ENCODE measurements around the gene BLOC1S3.

The BLOC1S3 gene

GRCh38 chr19:45216667-45217066, 38.1 kb downstream of the BLOC1S3 start:
- no peak for TF ChIP-seq EZH2 (IDR thresholded peaks at IDR 0.05; ENCODE audit: borderline replicate concordance, low read length)
- no peak for TF ChIP-seq CTCF (IDR thresholded peaks at IDR 0.05; ENCODE audit: low read length)
- Histone ChIP-seq H2AFZ (ENCODE audit: low read length) (no peak overlapping the region), H3K36me3 (ENCODE audit: insufficient read depth, low read length) (no peaks in the 10 kb centered on the region), H3K9me2 (ENCODE audit: low read depth, low read length) (no peaks in the 10 kb centered on the region), H3K9ac (ENCODE audit: low read length) (no peak overlapping the region), H3K27ac (ENCODE audit: low read depth, low read length, poor library complexity, severe bottlenecking) (no peak overlapping the region), H3K4me1 (ENCODE audit: insufficient read depth, low read length, severe bottlenecking) (no peaks in the 10 kb centered on the region), H3F3A (ENCODE audit: insufficient read depth, low read length) (no peaks in the 10 kb centered on the region), H3K79me2 (ENCODE audit: insufficient read depth, low read length) (no peaks in the 10 kb centered on the region), H3K9me3 (ENCODE audit: low read length) (no peaks in the 10 kb centered on the region), H3K27me3 (ENCODE audit: insufficient read depth, low read length) (no peaks in the 10 kb centered on the region), H4K20me1 (ENCODE audit: insufficient read depth, low read length) (no peaks in the 10 kb centered on the region), H3K4me3 (ENCODE audit: low read depth, low read length, poor library complexity, severe bottlenecking) (no peak overlapping the region), H3K4me2 (ENCODE audit: low read length) (no peak overlapping the region)

DNA sequence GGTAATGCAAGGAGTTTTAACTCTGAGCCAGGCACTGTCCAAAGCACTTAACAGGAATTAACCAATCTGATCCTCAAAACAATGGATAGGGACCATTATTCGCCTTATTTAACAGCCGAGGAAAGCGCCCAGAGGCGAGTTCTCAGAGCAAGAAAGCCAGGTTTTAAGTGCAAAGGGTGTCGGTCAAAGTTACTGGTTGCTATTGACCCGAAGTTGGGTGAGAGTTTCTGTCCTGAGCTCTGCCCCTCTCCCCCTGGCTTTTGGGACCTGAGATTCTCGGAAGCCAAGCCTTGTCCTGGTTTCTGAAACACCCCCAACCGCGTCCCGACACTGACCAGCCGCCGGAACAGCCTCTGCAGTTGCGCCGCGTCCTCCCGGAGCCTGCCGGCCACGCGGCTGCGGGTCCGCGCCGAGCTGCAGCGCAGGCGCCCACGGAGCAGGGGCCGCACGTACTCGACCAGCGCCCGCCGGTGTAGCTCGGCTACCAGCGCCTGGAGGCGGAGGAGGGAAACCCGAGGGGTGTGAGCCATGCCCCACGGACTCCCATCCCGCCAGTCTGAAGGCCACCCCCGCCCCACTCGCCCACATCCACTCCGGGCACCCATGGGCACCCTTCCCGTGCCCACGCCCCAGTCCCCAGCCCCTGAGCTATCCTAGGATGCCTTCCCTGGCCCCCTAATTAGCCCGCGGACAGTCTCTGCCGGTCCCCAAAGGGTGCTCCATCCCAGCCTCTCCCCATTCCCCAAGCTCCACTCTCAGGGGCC, 38.8 kb downstream of the BLOC1S3 start:
- Histone ChIP-seq H3K9ac (ENCODE audit: low read length) (no peak overlapping the region), H3K4me2 (ENCODE audit: low read length) (no peak overlapping the region), H3K27ac (ENCODE audit: low read depth, low read length, poor library complexity, severe bottlenecking) (no peak overlapping the region), H3F3A (ENCODE audit: insufficient read depth, low read length) (no peaks in the 10 kb centered on the region), H3K9me3 (ENCODE audit: low read length) (no peaks in the 10 kb centered on the region), H3K79me2 (ENCODE audit: insufficient read depth, low read length) (no peaks in the 10 kb centered on the region), H3K4me1 (ENCODE audit: insufficient read depth, low read length, severe bottlenecking) (no peaks in the 10 kb centered on the region), H3K9me2 (ENCODE audit: low read depth, low read length) (no peaks in the 10 kb centered on the region), H3K27me3 (ENCODE audit: insufficient read depth, low read length) (no peaks in the 10 kb centered on the region), H3K4me3 (ENCODE audit: low read depth, low read length, poor library complexity, severe bottlenecking) (no peak overlapping the region), H4K20me1 (ENCODE audit: insufficient read depth, low read length) (no peaks in the 10 kb centered on the region), H2AFZ (ENCODE audit: low read length) (no peak overlapping the region), H3K36me3 (ENCODE audit: insufficient read depth, low read length) (no peaks in the 10 kb centered on the region)
- no peak for TF ChIP-seq CTCF (IDR thresholded peaks at IDR 0.05; ENCODE audit: low read length)

- no peaks in the 10 kb centered on the region for H3K36me3 ChIP-seq (ENCODE audit: insufficient read depth, low read length)
- H3K9me3 ChIP-seq (ENCODE audit: low read length): no peaks in the 10 kb centered on the region
- no peaks in the 10 kb centered on the region for H3K79me2 ChIP-seq (ENCODE audit: insufficient read depth, low read length)
- H3F3A ChIP-seq (ENCODE audit: insufficient read depth, low read length): no peaks in the 10 kb centered on the region
- 0 out of 2 replicates have a peak, but pooled peaks cover 4% of the 10 kb centered on the region for H3K27me3 ChIP-seq (ENCODE audit: insufficient read depth, low read length)
- no peak overlapping the region for H3K27ac ChIP-seq (ENCODE audit: low read depth, low read length, poor library complexity, severe bottlenecking)
- no peak overlapping the region for H3K4me3 ChIP-seq (ENCODE audit: low read depth, low read length, poor library complexity, severe bottlenecking)
- H3K4me1 ChIP-seq (ENCODE audit: insufficient read depth, low read length, severe bottlenecking): no peaks in the 10 kb centered on the region
- H2AFZ ChIP-seq (ENCODE audit: low read length): no peak overlapping the region
- TF ChIP-seq EZH2 (IDR thresholded peaks at IDR 0.05; ENCODE audit: borderline replicate concordance, low read length) (no peak), CTCF (IDR thresholded peaks at IDR 0.05; ENCODE audit: low read length) (no peak)
- no peaks in the 10 kb centered on the region for H4K20me1 ChIP-seq (ENCODE audit: insufficient read depth, low read length)
- H3K4me2 ChIP-seq (ENCODE audit: low read length): no peak overlapping the region
- no peaks in the 10 kb centered on the region for H3K9me2 ChIP-seq (ENCODE audit: low read depth, low read length)
- H3K9ac ChIP-seq (ENCODE audit: low read length): no peak overlapping the region
These were observed 39.4 kb downstream of the BLOC1S3 start for GRCh38 chr19:45217957-45218334.

Data from OCI-LY1 (cell line).